GM10847 (cell line): ENCODE data around the gene PLEKHG3.

Experiments
- POLR2A ChIP-seq: IDR thresholded peaks from 2 replicates; pipeline ENCODE4 v1.6.1; 2011; ENCODE audit not compliant: insufficient read length; ENCODE audit errors: extremely low read depth

PLEKHG3 gene

DNA sequence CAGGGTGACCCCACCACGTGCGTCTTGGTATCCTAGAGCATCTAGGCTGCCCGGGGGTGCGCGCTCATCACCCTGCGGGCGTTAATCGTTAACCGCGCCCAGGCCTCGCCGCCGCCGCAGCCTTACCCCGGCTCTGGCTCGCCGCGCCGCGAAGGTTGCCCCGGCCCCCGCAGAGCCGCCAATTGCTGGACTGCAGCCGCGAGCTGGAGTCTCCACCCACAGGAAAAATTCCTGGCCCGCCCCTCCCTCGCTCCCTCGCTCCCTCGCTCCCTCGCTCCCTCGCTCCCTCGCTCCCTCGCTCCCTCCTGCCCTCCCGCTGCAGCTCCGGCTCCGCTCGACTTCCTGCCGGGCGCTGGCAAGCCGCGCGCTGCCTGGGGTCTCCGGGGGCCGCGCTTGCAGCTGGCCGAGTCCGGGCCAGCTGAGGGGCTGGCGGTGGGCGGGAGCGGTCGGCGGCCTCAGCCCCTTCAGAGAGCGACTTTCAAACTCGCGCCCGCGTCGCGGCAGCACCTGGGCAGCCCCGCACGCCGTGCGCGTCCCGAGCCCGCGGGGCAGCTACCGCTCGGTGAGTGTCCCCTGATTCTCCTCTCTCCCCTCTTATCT is at the start of gene PLEKHG3:
Gene PLEKHG3 (plus strand): TSS at position 282 of the 600 bp plus-strand sequence. CDS start 23,208 bp downstream, outside the sequence.
- TF ChIP-seq POLR2A, result no peak

DNA sequence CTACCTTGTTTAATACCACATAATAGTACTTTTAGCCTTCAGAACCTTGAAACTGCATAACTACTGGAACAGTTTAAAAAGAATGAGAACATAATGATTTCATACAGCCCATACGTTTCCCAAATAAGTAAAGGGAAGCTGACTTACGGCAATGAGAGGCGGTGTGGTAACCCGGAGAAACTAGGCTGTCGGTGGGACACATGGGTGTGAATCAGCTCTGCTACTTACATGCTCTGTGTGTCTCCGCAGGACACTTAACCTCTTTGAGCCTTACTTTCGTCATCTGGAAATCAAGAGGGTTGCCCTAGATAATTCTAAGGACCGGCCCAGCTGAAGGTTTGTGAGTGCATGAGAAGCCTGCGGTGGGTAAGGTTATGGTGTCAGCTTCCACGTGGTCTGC is 49.3 kb upstream of the PLEKHG3 start:
- TF ChIP-seq POLR2A, result no peak

DNA sequence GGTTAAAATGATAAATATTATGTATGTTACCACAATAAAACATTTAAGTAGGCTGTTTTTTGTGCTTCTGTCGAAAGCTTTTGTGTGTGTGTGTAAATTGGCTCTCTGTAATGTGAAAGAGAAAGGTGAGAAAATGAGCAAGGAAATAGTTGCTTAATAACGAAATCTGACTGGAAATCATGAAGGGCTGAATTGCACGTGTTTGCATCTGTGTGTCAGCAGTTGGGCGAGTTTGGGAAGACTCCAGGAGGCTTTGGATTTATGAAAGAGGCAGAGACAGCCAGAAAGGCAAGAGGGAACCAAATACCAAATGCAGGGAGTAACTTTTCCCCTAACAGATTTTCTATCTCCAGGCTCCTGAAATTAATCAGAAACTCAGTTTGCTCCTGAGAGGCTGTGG is 47.2 kb upstream of the PLEKHG3 start:
- TF ChIP-seq POLR2A, result no peak

DNA sequence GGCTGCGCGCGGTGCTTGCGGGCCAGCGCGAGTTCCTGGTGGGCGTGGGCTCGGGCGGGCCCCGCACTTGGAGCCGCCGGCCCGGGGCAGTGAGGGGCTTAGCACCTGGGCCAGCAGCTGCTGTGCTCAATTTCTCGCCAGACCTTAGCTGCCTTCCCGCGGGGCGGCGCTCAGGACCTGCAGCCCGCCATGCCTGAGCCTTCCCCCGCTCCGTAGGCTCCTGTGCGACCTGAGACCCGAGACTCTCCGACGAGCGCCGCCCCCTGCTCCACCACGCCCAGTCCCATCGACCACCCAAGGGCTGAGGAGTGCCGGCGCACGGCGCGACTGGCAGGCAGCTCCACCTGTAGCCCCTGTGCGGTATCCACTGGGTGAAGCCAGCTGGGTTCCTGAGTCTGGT is 46.0 kb upstream of the PLEKHG3 start:
- TF ChIP-seq POLR2A, result no peak

DNA sequence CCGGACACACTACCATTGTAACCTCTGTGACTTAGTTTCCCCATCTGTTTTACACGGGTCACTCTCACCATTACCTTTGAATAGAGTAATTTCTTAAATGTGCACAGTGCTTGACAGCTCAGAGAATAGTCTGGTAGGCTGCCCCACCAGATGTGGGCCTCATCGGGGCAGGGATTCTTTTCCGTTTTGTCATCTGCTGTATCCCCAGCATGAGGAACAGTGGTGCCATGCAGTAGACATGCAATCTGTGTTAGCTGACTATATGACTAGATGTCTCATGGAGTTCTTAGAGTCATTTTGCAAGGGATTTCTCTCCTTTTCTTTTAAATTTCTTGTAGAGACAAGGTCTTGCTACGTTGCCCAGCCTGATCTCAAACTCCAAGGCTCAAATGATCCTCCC is 44.9 kb upstream of the PLEKHG3 start:
- TF ChIP-seq POLR2A, result no peak

DNA sequence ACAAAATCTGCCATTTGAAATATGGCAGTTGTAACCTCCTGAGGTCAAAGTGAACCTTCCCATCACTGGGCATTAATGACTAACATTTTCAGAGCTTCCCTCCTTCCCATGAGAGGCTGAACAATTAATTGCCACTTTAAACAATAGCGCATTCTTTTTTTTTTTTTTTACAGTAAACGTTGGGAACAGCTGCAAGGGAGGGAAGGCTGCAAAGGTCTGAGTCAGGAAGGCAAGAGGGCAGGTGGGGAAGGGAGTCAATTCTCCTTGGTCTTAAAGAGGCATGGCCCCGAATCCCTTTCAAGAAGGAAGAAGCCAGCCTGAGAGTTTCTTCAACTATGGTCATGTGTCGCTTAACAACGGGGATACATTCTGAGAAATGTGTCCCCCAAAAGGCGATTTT is 41.0 kb upstream of the PLEKHG3 start:
- TF ChIP-seq POLR2A, result no peak

DNA sequence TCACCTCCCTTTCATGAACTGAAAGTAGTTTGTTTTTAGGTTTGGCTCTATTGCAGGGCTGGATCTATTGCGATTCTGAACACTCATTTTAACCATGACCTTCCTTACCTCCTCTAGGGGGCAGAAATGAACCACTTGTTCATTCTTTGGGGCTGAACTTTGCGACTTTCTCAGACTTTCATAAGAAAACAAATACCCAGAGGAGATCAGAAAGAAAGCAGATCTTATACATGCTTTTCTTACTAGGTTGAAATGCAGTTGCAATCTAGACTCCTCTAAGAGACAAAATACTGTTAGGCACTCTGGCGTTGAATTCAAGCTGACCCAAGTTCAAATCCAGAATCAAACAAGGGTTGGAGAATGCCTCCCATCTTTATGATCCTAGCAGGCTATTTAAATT is 32.6 kb upstream of the PLEKHG3 start:
- TF ChIP-seq POLR2A, result no peak

DNA sequence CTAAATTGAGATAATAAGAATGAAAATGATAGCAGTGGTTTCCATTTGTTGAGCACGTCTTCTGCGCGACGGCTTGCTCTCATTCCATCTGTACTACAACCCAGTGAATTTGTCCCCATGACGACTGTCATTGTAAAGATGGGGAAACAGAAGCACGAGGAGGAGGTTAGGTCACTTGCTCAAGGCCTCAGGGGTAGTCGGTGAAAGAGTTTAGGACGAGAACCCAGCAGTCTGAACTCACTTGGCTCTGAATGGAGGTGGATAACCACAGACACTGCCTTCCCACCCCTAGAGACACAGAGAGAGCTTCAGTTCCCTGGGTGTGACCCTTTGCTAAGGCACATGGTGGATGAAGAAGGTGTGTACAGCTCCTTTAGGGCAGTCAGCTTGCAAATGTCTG is 30.9 kb upstream of the PLEKHG3 start:
- TF ChIP-seq POLR2A, result no peak

DNA sequence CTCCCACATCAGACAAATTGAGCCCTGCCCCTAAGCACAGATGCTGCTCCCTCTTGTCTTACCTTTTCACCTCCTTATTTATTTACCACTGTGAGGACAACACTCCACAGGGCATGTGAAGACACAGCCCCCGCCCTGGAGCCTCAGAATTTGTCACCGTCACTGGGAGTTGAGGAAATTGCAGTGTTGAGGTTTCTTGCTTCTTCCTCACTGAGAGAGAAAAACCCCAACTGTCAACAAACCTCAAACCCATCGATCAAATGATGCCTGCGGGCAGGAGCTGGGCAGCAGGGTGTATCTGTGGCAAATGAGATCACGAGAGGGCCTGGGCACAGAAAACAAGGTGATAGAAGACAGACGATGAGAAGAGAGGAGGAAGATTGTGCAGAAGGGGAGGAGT is 30.5 kb upstream of the PLEKHG3 start:
- TF ChIP-seq POLR2A, result no peak

DNA sequence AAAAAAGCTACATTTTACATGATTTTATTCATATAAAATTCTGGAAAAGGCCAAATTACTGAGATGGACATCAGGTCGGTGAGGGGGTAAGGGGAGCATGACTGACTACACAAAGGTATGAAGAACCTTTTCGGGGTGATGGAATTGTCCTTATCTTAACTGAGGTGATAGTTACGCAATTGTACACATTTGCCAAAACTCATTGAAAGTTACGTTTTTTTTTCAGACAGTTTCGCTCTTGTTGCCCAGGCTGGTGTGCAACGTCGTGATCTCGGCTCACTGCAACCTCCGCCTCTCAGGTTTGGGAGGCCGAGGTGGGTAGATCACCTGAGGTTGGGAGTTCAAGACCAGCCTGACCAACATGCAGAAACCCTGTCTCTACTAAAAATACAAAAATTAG is 29.4 kb upstream of the PLEKHG3 start:
- TF ChIP-seq POLR2A, result no peak

DNA sequence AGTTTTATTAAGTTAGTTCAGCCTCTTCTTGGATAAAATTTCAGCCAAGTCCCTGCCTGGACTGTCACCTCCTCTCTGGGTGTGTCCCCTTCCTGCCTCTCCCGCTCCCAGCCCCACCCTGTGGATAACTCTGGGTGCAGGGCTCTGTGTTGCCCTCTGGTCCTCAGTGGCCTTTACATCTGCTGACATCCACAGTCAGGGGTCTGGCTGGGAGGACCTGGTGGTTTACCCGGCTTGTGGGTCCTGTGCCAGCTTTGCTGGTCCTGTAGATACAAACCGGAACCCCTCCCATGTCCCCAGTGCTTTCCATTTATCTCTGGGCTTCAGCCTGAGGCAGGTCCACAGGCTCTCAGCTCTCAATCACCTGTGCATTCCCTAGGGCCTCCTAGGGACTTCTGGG is 28.9 kb upstream of the PLEKHG3 start:
- TF ChIP-seq POLR2A, result no peak

DNA sequence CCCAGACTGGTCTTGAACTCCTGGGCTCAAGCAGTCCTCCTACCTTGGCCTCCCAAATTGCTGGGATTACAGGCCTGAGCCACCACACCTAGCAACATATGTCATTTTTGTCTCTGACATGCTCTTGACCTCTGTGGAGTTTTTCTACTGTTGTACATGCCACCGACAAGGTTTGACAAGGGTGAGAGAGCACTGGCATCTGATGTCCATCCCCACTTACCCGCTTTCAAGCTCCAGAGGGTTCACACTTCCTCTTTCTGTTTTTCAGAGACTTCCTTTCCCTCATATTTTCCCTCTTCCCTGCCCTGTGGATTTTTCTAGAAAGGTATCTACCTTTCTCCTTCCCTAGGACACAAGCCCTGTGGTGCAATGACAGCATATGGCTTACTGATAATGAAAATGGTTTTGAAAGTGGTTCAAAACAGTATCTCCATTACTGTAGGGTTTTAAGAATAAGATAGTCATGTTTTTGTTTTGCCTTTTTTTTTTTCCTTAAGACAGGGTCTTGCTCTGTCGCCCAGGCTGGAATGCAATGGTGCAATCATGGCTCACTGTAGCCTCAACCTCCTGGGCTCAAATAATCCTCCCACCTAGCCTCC is 27.7 kb upstream of the PLEKHG3 start:
- TF ChIP-seq POLR2A, result no peak

DNA sequence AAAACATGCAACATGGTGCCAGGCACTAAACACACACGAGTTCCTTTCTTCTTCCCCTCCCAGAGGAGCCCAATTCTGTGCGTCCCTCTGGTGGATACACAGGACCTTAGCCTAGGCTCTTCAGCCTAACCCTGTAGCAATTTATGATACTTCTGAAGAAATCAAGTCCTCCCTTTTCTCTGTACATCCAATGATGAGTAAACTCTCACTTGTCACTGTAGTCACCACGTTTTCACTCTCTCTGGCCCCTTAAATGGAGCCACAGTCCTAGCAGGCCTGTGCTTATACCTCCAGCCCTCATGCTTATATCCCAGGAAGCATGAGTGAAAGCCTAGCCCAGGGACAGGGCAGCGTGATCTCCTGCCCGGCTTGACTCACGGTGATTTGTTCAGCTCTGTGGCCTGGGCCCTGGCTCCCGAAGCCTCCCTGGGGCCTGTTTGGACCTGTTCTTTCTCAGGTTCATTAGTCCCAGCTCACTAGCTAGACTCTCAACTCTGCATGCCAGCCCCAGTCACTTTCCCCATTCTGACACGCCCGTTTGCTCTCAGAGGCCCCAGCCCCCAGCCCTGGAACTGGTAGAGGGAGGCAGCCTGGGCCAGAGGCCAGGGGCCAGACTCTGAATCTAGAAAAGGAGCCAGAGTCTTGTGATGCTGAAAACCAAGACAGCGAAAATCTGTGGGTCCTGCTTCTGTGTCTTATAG is 24.1 kb upstream of the PLEKHG3 start:
- TF ChIP-seq POLR2A, result no peak

DNA sequence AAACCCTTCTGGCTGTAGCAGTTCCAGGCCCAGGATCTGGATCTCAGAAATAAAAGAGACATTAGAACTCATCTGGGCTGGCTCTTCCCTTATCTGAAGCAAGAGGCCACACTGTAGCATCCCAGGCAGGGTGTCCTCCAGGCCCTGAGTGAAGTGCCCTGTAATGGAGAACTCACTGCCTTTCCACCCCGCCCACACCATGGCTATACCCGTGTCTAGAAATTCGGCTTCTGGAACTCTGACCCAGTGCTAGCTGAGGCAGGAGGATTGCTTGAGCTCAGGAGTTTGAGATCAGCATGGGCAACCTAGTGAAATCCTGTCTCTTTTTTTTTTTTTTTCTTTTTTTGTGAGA is 23.5 kb upstream of the PLEKHG3 start:
- TF ChIP-seq POLR2A, result no peak

DNA sequence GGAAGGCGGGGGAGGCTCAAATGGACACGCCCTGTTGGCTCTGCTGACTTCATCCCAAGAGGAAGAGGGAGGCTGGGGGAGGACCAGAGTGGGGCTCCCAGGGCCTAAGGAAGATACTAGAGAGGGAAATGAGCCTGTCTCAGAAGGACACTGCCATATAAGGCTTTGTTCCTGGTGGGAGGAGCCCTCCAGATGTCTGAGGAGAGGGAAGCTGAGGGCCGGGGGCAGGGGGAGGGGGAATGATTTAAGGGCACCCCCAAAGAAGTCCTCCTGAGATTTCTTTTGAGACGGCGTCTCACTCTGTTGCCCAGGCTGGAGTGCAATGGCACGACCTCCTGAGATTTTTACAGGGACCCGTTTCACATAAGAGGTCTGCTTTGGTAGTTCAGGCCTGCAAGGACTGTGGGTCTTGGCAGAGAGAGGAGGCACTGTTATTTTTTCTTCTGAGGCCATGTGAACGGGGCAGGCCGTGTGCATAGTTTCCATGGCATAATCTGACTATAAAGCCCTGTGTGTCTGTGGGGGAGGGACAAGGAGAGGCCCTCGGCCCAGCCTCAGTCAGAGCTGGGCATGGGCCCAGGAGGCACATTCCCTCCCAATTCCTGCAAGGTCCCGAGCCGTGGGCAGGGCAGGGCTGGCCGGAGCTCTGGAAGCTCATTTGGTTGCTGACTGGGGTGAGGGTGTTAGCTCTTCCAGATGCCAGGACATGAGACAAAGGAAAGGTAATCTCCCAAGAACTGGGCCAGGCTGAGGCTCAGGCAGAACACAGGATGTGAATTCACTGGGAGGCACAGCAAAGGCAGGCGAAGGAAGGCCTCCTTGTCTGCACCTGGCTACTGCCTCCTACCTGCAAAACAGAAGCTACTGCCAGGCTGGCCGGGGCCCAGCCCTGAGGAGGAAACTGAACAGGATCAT is 22.2 kb upstream of the PLEKHG3 start:
- no peak for TF ChIP-seq POLR2A

DNA sequence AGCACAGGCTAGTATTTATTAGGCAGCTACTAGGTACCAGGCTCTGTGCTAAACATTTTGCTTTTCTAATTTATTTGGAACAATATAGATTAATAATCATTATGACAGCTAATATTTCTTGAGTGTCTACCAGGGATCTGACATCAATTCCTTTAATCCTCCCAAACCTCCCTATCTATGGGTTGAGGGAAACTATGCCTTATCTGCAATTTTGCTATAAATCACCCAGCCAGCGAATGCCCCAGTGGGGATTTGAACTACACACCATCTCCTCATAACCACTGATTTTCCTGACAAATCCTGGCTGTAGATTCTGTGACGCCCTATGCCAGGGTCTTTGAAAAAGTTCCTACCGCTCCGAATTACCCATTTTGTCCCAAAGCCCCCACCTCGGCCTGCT is 21.4 kb upstream of the PLEKHG3 start:
- no peak for TF ChIP-seq POLR2A
